Measurements from ENCODE around the gene CDK5. TPM values are rescaled to one million over a fixed set of nuclear protein-coding genes. Genes with fewer than 3 reads are reported as not detected.

CDK5 gene
- total and polyA plus RNA-seq, 12 donors, result 15.4 to 29.8 (median 19.7) TPM

GRCh38 chr7:151058781-151059366 lies 1.2 kb upstream of the CDK5 start:
- WGBS, 4 donors, result 5 to 9% (median 7%) methylated on average over 7 to 18 of the region's 18 CpGs
- intact Hi-C loops (cut with DNase I), result no loop called here
- Histone ChIP-seq H3K27ac (peak overlapping the region; percentile 92 to 96 (median 96)), H3K27me3 (no peaks in the 10 kb centered on the region), H3K36me3 (replicated peaks in 1 of 2) (no peaks in the 10 kb centered on the region), H3K9me3 (replicated peaks in 1 of 3) (no peaks in the 10 kb centered on the region), H3K4me1 (replicated peaks in 1 of 2) (peaks cover 40 to 57% of the 10 kb centered on the region in 2 donors), H3K4me3 (peak overlapping the region in 3 of 4 donors; percentile 49 to 98 (median 95))
- TF ChIP-seq, protein P1, sequence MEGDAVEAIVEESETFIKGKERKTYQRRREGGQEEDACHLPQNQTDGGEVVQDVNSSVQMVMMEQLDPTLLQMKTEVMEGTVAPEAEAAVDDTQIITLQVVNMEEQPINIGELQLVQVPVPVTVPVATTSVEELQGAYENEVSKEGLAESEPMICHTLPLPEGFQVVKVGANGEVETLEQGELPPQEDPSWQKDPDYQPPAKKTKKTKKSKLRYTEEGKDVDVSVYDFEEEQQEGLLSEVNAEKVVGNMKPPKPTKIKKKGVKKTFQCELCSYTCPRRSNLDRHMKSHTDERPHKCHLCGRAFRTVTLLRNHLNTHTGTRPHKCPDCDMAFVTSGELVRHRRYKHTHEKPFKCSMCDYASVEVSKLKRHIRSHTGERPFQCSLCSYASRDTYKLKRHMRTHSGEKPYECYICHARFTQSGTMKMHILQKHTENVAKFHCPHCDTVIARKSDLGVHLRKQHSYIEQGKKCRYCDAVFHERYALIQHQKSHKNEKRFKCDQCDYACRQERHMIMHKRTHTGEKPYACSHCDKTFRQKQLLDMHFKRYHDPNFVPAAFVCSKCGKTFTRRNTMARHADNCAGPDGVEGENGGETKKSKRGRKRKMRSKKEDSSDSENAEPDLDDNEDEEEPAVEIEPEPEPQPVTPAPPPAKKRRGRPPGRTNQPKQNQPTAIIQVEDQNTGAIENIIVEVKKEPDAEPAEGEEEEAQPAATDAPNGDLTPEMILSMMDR (IDR thresholded peaks at IDR 0.05), result no peak
- no peak for TF ChIP-seq POLR2A (IDR thresholded peaks at IDR 0.05)
- DNase-seq, result peak in 2 of 7 donors; percentile 37 to 42

- intact Hi-C loops (cut with DNase I), result no loop called here
- peak overlapping the region; percentile 92 to 96 (median 96) for H3K27ac ChIP-seq
- TF ChIP-seq, protein P1 (IDR thresholded peaks at IDR 0.05), result no peak
- TF ChIP-seq POLR2A (IDR thresholded peaks at IDR 0.05), result peak; percentile 45 to 93
- peak; percentile 97 to 100 (median 99) for DNase-seq
- no peaks in the 10 kb centered on the region for H3K36me3 ChIP-seq (replicated peaks in 1 of 2)
- H3K9me3 ChIP-seq (replicated peaks in 1 of 3), result no peaks in the 10 kb centered on the region
- WGBS, 4 donors, result 0 to 2% (median 1%) methylated on average over 12 to 46 of the region's 46 CpGs
- peak overlapping the region in 2 of 4 donors; percentile 95 to 98 for H3K4me3 ChIP-seq
- no peaks in the 10 kb centered on the region for H3K27me3 ChIP-seq
- H3K4me1 ChIP-seq (replicated peaks in 1 of 2), result peaks cover 40 to 53% of the 10 kb centered on the region in 2 donors
These were observed 488 bp upstream of the CDK5 start for GRCh38 chr7:151057989-151058780.

- peak in 1 of 7 donors; percentile 36 for DNase-seq
- peaks cover 29 to 41% of the 10 kb centered on the region in 2 donors for H3K4me1 ChIP-seq (replicated peaks in 1 of 2)
These were observed 811 bp downstream of the CDK5 start for GRCh38 chr7:151056666-151057505.

More at GRCh38 chr7:151056666-151057505, 811 bp downstream of the CDK5 start:
- WGBS, 4 donors, result 18 to 44% (median 36%) methylated on average over 17 to 29 of the region's 29 CpGs
- intact Hi-C loops (cut with DNase I), result no loop called here
- H3K36me3 ChIP-seq (replicated peaks in 1 of 2), result no peaks in the 10 kb centered on the region
- peak overlapping the region; percentile 12 to 98 (median 57) for H3K4me3 ChIP-seq
- no peaks in the 10 kb centered on the region for H3K9me3 ChIP-seq (replicated peaks in 1 of 3)
- no peaks in the 10 kb centered on the region for H3K27me3 ChIP-seq
- no peak overlapping the region for H3K27ac ChIP-seq
- no peak for TF ChIP-seq POLR2A (IDR thresholded peaks at IDR 0.05)
- TF ChIP-seq, protein P1 (IDR thresholded peaks at IDR 0.05), result no peak

Data from adrenal gland (tissue), 12 donors.